ENCODE data around the gene COPE.

Gene COPE

DNA sequence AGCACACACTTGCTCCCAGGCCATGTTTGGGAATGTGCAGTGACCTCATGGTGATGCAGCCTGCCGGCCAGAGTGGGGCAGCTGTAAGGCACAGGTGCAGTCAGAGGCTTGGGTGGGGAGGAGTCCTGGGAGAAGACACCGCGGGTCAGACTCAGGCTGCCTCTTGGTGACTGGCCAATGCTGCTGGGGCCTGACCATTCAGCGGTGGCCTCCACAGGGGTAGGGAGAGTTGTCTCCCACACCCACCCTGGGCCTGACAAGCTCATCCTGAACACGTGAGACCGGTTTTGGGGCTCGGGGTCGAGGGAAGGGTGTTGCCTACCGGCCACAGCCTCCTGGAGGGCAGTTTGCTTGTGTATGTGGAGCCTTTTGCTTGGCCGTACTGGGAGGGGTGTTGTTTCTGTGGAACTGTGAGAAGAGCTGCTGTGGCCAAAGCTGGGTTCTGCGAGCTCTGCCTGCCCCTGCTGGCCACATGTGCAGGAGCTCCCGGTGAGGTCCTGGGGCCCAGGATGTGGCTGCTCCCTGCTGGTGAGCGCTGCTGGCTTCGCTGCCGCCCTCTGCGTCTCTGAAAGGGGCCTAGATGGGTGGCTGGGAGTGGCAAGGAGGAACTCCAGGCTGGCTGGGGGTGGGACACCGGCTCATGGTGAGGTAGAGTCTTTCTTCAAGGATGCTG lies 65.3 kb downstream of the COPE start:
- DNase-seq (ENCODE audit: low spot score) = no peak
- no peak for FAIRE-seq

DNA sequence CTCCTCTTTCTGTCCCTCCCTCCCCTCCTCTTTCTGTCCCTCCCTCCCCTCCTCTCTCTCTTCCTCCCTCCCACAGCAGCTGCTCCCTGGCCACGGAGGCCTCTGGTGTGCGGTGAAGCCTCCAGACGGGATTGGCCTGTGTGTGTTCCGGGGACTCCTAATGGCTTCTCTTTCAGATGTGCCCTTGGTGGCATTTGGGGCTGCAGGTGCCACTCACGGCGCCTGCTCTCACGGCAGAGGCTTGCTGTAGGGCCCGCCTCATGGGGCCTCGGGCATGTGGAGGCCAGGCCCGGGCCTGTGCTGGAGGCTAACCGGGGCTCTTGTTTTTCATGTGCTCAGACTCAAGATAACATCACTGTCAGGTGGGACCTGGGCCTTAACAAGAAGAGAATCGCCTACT lies 66.5 kb downstream of the COPE start:
- no peak for DNase-seq (ENCODE audit: low spot score)
- FAIRE-seq = no peak

DNA sequence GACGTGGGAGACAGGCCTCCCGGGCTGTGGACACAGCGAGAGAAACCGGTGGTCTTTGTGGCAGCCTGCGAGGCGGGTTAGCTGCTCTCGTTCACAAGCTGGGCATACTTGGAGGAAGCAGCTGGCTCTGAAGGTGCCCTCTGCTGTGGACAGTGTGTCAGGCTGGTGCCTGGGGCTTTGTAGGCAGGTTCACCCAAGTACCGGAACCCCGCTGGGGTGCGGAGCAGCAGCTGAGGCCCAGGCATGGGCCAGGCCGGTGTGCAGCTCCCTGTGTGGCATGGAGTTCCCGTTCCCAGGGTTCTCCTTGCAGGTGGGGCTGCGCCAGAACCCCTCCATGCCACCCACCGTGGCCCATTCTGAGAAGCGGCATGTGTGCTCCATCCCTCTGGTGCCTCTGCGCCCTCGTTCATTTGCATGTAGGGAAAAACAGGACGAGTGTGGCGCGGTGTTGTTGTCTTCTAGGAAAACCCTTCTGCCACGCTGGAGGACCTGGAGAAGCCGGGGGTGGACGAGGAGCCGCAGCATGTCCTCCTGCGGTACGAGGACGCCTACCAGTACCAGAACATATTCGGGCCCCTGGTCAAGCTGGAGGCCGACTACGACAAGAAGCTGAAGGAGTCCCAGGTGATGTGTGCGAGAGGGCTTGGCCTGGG lies 67.4 kb downstream of the COPE start:
- no peak for FAIRE-seq
- no peak for DNase-seq (ENCODE audit: low spot score)

DNA sequence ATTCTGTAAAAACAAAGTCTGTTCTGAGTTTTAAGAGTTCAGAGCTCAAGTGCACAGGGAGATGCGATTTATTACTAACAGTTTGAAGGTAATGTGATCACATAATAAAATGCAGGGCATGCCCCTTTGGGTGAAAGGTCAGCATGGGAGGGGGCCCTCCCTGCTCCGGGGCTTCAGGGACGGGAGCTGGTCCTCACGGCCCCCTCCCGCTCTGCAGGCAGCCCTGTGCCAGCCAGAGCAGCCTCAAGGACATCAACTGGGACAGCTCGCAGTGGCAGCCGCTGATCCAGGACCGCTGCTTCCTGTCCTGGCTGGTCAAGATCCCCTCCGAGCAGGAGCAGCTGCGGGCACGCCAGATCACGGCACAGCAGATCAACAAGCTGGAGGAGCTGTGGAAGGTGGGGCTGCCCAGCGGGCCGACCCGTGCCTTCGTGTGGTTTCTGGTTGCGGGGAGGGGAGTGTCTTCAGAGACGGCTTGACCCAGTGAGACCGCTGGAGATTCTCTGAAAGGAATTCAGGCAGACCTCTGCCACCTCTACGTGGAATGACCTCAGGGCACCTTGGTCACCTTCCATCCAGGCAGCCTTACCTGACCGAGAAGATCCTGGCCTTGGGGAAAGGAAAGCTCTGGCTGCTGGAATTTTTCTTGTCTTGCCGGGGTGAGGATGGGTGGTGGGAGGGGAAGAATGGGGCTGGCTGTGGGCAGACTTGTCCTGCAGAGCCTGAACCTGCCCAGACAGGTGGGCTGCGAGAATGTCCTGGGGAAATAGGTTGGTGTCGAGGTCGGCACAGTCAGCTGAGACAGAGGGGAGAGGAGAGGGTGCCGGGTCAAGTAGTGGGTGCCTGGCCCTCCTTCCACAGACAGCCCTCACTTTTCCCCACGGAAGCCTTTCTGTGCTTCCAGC lies 68.5 kb downstream of the COPE start:
- no peak for DNase-seq (ENCODE audit: low spot score)
- FAIRE-seq = no peak

DNA sequence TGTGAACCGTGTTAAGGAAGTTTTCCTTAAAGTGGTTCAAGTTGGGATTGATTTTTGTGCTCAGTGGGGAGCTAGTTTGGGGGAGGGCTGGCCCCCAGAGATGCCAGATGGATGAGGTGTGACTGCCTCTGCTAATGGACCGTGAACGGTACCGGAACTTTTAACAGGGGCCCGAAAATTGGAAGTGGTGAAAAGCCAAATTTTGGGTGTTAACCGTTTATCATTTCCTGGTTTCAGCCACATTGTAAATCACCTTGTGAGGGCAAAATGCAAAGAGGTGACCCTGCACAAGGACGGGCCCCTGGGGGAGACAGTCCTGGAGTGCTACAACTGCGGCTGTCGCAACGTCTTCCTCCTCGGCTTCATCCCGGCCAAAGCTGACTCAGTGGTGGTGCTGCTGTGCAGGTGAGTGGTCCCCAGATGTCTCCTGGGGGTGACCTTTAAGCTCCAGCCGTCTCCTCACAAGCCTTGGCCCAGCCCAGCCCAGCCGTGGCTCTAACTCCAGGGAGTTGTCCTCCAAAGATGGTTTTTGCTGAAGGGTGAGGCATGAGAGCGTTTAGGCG lies 69.3 kb downstream of the COPE start:
- no peak for FAIRE-seq
- no peak for DNase-seq (ENCODE audit: low spot score)

Data from urothelium cell line (cell line).